GM21529 (cell line): ENCODE measurements around the gene ZFP82.

Experiments used
- ATAC-seq: cut with Tn5 transposase; IDR thresholded peaks from one replicate; pipeline ENCODE4 v1.9.1; 2021; ENCODE audit not compliant: unreplicated experiment

ZFP82 gene

DNA sequence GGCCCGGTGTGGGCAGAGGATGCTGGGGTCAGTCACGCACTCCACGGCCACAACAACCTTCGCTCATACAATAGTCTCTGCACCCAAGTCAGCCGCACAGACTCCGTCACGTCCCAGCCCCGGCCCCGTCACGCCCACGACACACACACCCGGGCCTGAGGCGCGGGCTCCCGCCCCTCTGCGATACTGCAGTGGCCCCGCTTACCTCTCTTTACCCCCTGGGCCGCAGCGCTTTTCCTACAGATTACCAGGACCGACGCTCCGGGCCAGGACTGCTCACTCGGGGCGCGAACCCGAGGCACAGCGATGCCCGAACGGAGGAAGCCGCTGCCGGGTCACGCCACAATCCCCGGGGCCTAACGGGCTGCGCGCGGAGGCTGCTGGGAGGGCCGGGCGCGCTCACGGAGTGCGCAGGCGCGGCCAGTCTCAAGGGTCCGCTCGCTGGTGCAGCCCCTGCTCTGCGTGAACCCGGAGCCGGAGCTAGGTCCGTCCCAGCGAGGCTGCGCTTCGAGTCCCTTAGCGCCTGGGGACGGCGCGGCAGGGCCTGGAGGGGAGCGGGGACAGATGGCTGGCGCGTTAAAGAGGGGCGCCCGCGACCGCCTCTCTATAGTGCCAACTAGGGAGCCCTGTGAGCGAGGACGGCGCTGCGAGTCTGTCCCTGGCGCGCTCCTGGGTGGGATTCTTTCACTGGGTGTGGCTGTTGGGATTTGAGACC lies at the start of gene ZFP82:
TSS of gene ZFP82 (minus strand) at position 358 of the 715 bp plus-strand sequence. CDS start 8,855 bp downstream, outside the sequence.
- peak; percentile 82 for ATAC-seq

GRCh38 chr19:36460046-36460445 lies 41.6 kb upstream of the ZFP82 start:
- ATAC-seq: no peak

- no peak for ATAC-seq
Measured at GRCh38 chr19:36456831-36457230, 38.4 kb upstream of the ZFP82 start.

DNA sequence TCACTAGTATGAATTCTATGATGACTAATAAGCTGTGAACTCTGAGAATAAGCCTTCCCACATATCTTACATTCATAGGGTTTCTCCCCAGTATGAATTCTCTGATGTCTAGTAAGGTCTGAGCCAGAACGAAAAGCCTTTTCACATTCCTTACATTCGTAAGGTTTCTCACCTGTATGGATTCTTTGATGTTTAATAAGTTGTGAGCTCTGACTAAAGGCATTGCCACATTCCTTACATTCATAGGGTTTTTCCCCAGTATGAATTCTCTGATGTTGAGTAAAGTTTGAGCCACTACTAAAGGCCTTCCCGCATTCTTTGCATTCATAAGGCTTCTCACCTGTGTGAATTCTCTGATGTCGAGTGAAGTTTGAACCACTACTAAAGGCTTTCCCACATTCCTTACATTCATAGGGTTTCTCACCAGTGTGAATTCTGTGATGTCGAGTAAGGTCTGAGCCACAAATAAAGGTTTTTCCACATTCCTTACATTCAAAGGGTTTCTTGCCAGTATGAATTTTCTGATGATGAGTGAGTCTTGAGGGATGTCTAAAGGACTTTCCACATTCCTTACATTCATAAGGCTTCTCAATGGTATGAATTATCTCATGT lies 30.7 kb upstream of the ZFP82 start:
- ATAC-seq: no peak

DNA sequence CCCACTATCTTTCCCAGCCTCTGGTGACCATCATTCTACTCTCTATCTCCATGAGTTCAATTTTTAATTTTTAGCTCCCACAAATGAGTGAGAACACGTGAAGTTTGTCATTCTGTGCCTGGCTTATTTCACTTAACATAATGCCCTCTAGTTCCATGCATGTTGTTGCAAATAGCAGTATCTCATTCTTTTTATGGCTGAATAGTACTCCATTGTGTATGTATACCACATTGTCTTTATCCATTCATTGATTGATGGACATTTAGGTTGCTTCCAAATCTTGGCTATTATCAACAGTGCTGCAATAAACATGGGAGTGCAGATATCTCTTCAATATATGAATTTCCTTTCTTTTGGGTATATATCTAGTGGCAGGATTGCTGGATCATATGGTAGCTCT lies 22.9 kb upstream of the ZFP82 start:
- ATAC-seq: no peak

DNA sequence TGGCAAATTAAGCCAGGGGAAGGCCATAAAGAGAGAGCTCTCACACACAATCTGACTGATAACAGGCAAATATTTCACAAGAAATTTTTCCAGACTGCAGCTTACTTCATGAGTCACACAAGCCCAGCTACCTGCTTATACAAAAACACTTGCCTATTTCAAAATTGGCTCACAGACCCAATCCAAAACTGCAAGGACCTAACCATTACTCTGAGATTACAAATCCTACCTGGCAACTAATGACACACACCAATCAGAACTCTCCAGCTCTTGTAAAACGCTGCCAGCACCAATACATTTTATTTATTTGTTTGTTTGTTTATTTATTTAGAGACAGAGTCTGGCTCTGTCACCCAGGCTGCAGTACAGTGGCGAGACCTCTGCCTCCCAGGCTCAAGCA lies 18.1 kb upstream of the ZFP82 start:
- no peak for ATAC-seq

DNA sequence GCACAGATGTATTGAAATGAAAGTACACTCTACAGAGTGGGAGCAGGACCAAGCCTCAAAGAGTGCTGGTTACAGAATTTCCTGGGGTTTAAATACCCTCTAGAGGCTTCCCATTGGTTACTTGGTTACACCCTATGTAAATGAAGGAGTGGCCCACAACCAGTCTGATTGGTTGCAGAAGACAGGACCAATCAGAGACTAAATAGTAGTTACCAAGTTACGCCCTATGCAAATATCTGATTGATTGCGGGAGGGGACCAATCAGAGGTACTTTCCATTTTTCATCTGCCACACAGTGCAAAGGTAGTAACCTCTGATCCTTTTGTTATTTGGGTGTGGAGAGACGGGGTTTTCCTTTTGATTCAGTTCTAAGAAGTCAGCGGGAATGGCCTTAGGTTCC lies 5.5 kb upstream of the ZFP82 start:
- no peak for ATAC-seq

DNA sequence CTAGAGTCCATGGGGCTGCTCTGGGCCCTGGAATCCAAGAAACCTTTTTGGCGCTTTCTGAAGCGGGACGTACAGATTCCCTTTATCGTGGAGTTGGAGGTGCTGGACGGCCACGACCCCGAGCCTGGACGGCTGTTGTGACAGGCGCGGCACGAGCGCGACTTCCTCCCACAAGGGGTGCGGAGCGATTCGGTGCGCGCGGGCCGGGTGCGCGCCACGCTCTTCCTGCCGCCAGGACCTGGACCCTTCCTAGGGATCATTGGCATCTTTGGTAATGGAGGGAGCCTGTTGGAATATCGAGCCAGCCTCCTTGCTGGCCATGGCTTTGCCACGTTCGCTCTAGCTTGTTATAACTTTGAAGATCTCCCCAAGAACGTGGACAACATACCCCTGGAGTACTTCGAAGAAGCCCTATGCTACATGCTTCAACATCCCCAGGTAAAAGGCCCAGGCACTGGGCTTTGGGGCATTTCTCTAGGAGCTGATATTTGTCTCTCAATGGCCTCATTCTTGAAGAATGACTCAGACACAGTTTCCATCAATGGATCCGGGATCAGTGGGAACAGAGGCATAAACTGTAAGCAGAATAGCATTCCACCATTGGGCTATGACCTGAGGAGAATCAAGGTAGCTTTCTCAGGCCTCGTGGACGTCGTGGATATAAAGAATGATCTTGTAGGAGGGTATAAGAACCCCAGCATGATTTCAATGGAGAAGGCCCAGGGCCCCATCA lies 3.5 kb upstream of the ZFP82 start:
- ATAC-seq: no peak

GRCh38 chr19:36420961-36421748 lies 2.7 kb upstream of the ZFP82 start:
- ATAC-seq: no peak

GRCh38 chr19:36417752-36418286 lies 625 bp downstream of the ZFP82 start:
- no peak for ATAC-seq

GRCh38 chr19:36409841-36410240 lies 8.6 kb downstream of the ZFP82 start:
- no peak for ATAC-seq

DNA sequence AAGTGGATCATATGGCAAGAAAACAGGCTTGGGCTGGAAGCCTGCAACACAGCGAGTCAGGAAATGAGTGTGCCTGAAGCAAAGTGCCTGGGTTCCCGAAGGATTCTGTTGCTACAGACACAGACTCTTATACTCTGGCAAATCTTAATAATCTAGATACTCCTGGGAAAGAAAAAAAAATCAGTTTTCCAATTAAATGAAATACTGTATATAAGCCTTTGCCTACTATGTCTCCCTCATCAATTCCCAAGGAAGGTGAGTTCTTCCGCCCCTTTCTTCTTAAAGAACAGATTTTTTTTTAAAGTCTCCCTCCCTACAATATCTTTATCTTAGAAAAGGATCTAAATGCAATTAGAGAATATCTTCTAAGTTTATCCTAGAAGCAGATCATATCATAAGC lies 10.3 kb downstream of the ZFP82 start:
- ATAC-seq: no peak

GRCh38 chr19:36404498-36404897 lies 13.9 kb downstream of the ZFP82 start:
- ATAC-seq: no peak

GRCh38 chr19:36401475-36401874 lies 17.0 kb downstream of the ZFP82 start:
- ATAC-seq: no peak

DNA sequence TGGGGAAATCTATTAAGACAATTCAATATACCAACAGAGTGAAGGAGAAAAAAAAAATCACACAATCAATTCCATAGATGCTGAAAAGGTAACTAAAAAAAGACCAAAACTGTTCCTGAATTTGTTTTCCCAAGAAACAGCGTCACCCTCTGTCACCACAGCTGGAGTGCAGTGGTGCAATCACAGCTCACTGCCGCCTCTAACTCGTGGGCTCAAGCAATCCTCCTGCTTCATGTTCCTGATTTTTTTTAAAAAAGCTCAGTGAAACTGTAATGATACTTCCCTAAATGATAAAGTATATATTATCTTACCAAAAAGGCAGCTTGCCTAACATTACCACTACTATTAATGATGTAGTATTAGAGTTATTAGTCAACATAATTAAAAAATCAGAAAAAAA lies 19.9 kb downstream of the ZFP82 start:
- ATAC-seq: no peak

DNA sequence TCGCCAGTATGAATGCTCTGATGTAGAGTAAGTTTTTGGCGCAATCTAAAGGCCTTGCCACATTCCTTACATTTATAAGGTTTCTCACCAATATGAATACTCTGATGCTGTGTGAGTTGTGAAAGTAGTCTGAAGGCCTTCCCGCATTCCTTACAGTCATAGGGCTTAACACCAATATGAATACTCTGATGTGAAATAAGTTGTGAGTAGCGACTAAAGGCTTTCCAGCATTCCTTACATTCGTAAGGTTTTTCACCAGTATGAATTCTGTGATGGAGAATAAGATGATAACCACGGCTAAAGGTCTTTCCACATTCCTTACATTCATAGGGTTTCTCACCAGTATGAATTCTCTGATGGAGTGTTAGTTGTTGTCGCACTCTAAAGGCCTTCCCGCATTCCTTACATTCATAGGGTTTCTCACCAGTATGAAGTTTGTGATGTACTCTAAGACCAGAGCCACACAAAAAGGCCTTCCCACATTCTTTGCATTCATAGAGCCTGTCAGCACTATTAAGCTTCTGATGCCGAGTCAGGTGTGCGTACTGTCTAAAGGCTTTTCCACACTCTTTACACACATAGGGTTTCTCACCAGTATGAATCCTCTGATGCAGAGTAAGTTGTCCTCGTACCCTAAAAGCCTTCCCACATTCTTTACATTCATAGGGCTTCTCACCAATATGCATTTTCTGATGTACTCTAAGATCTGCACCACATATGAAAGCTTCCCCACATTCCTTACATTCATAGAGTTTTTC lies 25.3 kb downstream of the ZFP82 start:
- ATAC-seq: no peak

DNA sequence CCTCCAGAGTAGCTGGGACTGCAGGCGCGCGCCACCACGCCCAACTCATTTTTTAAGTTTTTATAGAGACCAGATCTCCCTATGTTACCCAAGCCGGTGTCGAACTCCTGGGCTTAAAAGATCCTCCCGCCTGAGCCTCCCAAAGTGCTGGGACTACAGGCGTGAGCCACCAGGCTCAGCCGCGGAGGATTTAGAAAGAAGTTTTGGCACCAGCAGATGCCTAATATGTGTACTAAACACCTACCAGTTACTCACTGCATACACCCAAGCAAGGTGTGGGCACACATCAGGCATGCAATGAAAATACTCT lies 39.0 kb downstream of the ZFP82 start:
- no peak for ATAC-seq

GRCh38 chr19:36378625-36379509 lies 39.6 kb downstream of the ZFP82 start, which contains the start of gene ZFP14:
TSS of gene ZFP14 (minus strand) at chr19:36379201. CDS start at chr19:36367892, 11,309 bp downstream.
- ATAC-seq: peak; percentile 95

- ATAC-seq: no peak
Measured at GRCh38 chr19:36377541-36378178, 40.8 kb downstream of the ZFP82 start.
